Mesendoderm (in vitro differentiated cells): ENCODE results near the gene SENP3.

Source experiments
- DNase-seq: peaks from one replicate; pipeline ENCODE4 v3.0.0; 2013
- H2AK5ac ChIP-seq: 2 replicates; pipeline ENCODE4 v1.6.1; 2013; ENCODE audit warnings: low read length, inconsistent platforms
- H2BK120ac ChIP-seq: 2 replicates; pipeline ENCODE4 v1.6.1; 2013; ENCODE audit warnings: low read depth, mild to moderate bottlenecking, low read length, moderate library complexity, mixed read lengths
- H2BK15ac ChIP-seq: replicated peaks from 2 replicates; pipeline ENCODE4 v1.6.1; 2013; ENCODE audit warnings: low read depth, mild to moderate bottlenecking, moderate library complexity
- H2BK5ac ChIP-seq: 2 replicates; pipeline ENCODE4 v1.6.1; 2013; ENCODE audit warnings: low read length, inconsistent platforms
- H3K18ac ChIP-seq: 2 replicates; pipeline ENCODE4 v1.6.1; 2013; ENCODE audit warnings: mild to moderate bottlenecking, low read length, mixed read lengths
- H3K23ac ChIP-seq: one replicate; pipeline ENCODE4 v1.6.1; 2013; ENCODE audit warnings: low read length
- H3K27ac ChIP-seq: 2 replicates; pipeline ENCODE4 v1.5.1; 2013; ENCODE audit warnings: low read depth, mild to moderate bottlenecking, inconsistent platforms, low read length, moderate library complexity
- H3K27me3 ChIP-seq: 2 replicates; pipeline ENCODE4 v1.6.1; 2013; ENCODE audit warnings: low read length, control low read depth, mild to moderate bottlenecking, inconsistent platforms; ENCODE audit not compliant: insufficient read depth, poor library complexity
- H3K36me3 ChIP-seq: 2 replicates; pipeline ENCODE4 v1.6.1; 2013; ENCODE audit warnings: low read length, inconsistent platforms; ENCODE audit not compliant: control insufficient read depth, insufficient read depth
- H3K4ac ChIP-seq: one replicate; pipeline ENCODE4 v1.6.1; 2013; ENCODE audit warnings: low read depth, mild to moderate bottlenecking, low read length, moderate library complexity
- H3K4me1 ChIP-seq: 2 replicates; pipeline ENCODE4 v1.6.1; 2013; ENCODE audit warnings: low read depth, low read length, inconsistent platforms; ENCODE audit not compliant: control insufficient read depth
- H3K4me2 ChIP-seq: 2 replicates; pipeline ENCODE4 v1.6.1; 2013; ENCODE audit warnings: low read length
- H3K4me3 ChIP-seq: 2 replicates; pipeline ENCODE4 v1.5.1; 2013; ENCODE audit warnings: mild to moderate bottlenecking, low read length
- H3K56ac ChIP-seq: one replicate; pipeline ENCODE4 v1.6.1; 2013; ENCODE audit warnings: low read length
- H3K79me1 ChIP-seq: 2 replicates; pipeline ENCODE4 v1.6.1; 2013; ENCODE audit warnings: low read length, inconsistent platforms
- H3K79me2 ChIP-seq: 2 replicates; pipeline ENCODE4 v1.6.1; 2013; ENCODE audit warnings: mild to moderate bottlenecking, low read length; ENCODE audit not compliant: control insufficient read depth, insufficient read depth
- H3K9ac ChIP-seq: 2 replicates; pipeline ENCODE4 v1.6.1; 2013; ENCODE audit warnings: low read length, inconsistent platforms
- H4K5ac ChIP-seq: one replicate; pipeline ENCODE4 v1.6.1; 2013; ENCODE audit warnings: low read length
- H4K8ac ChIP-seq: one replicate; pipeline ENCODE4 v1.6.1; 2013; ENCODE audit warnings: low read depth, mild to moderate bottlenecking, control low read depth, low read length, moderate library complexity
- WGBS: extraction: QIAGEN DNeasy Blood & Tissue Kit; methylation state at CpG from one replicate; pipeline ENCODE4 v1.1.7; 2013; ENCODE audit warnings: low lambda C conversion rate, missing lambda C conversion rate; ENCODE audit not compliant: insufficient coverage; ENCODE audit errors: extremely low coverage; 5-methylcytosine and 5-hydroxymethylcytosine counted together

SENP3 gene

GRCh38 chr17:7541074-7541621, 20.6 kb upstream of the SENP3 start:
- no peak overlapping the region for H4K5ac ChIP-seq
- H3K23ac ChIP-seq: no peak overlapping the region
- H3K79me2 ChIP-seq: no peaks in the 10 kb centered on the region
- H3K79me1 ChIP-seq: no peaks in the 10 kb centered on the region
- no peaks in the 10 kb centered on the region for H3K4me1 ChIP-seq
- no peaks in the 10 kb centered on the region for H3K36me3 ChIP-seq
- no CpG with 5 or more reads among the region's 9 CpGs for WGBS
- H3K18ac ChIP-seq: no peak overlapping the region
- H2BK5ac ChIP-seq: no peak overlapping the region
- H3K4me2 ChIP-seq: no peak overlapping the region
- no peak overlapping the region for H3K9ac ChIP-seq
- H3K4ac ChIP-seq: no peak overlapping the region
- no peak overlapping the region for H2BK15ac ChIP-seq
- H3K27ac ChIP-seq: no peak overlapping the region
- no peak overlapping the region for H4K8ac ChIP-seq
- DNase-seq: no peak
- no peak overlapping the region for H3K4me3 ChIP-seq
- no peaks in the 10 kb centered on the region for H3K27me3 ChIP-seq
- H2AK5ac ChIP-seq: no peak overlapping the region
- H3K56ac ChIP-seq: no peak overlapping the region
- no peak overlapping the region for H2BK120ac ChIP-seq

DNA sequence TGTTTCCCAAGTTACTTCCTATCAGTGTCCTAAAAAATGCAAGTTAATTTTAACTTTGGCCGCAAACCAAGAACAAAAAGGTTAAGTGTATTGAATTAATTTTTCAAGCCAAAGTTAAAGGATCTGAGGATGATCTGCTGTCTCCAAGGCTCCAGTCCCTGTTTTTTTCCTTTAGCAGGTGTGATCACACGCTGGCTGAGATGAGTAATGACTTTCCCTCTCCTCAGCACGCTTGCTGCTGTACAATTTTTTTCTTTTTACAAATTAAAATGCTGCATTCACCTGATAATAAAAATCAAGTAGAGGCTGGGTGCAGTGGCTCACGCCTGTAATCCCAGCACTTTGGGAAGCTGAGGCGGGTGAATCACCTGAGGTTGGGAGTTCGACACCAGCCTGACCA, 16.8 kb upstream of the SENP3 start:
- no peak overlapping the region for H4K5ac ChIP-seq
- no peak overlapping the region for H3K27ac ChIP-seq
- H3K27me3 ChIP-seq: no peaks in the 10 kb centered on the region
- H4K8ac ChIP-seq: no peak overlapping the region
- H3K56ac ChIP-seq: no peak overlapping the region
- no peak overlapping the region for H3K23ac ChIP-seq
- no peak overlapping the region for H2AK5ac ChIP-seq
- no peaks in the 10 kb centered on the region for H3K79me1 ChIP-seq
- no peaks in the 10 kb centered on the region for H3K36me3 ChIP-seq
- no peaks in the 10 kb centered on the region for H3K4me1 ChIP-seq
- H3K18ac ChIP-seq: no peak overlapping the region
- no CpG with 5 or more reads among the region's 6 CpGs for WGBS
- no peak overlapping the region for H3K9ac ChIP-seq
- H2BK120ac ChIP-seq: no peak overlapping the region
- H2BK15ac ChIP-seq: no peak overlapping the region
- no peaks in the 10 kb centered on the region for H3K79me2 ChIP-seq
- H3K4ac ChIP-seq: no peak overlapping the region
- no peak overlapping the region for H2BK5ac ChIP-seq
- H3K4me2 ChIP-seq: no peak overlapping the region
- no peak overlapping the region for H3K4me3 ChIP-seq
- DNase-seq: no peak

GRCh38 chr17:7548585-7549400, 12.9 kb upstream of the SENP3 start, which contains the start of gene TNFSF12:
TNFSF12 (plus strand) TSS chr17:7549058; CDS start chr17:7549154, 96 bp downstream.
- H4K5ac ChIP-seq: no peak within 1 kb of the TSS
- peak within 1 kb of the TSS; percentile 95 for H3K56ac ChIP-seq
- H2AK5ac ChIP-seq: no peak within 1 kb of the TSS
- no CpG with 5 or more reads among the region's 65 CpGs for WGBS
- H3K79me1 ChIP-seq: no peaks in the 10 kb centered on the region
- no peaks in the 10 kb centered on the region for H3K4me1 ChIP-seq
- peak within 1 kb of the TSS; percentile 12 for H3K18ac ChIP-seq
- H3K27me3 ChIP-seq: no peaks in the 10 kb centered on the region
- H2BK5ac ChIP-seq: no peak within 1 kb of the TSS
- peak; percentile 44 for DNase-seq
- H3K23ac ChIP-seq: peak within 1 kb of the TSS; percentile 80
- H3K27ac ChIP-seq: no peak within 1 kb of the TSS
- no peak within 1 kb of the TSS for H2BK120ac ChIP-seq
- H3K4ac ChIP-seq: no peak within 1 kb of the TSS
- no peak within 1 kb of the TSS for H2BK15ac ChIP-seq
- H3K9ac ChIP-seq: peak within 1 kb of the TSS; percentile 85
- no peak within 1 kb of the TSS for H4K8ac ChIP-seq
- no peaks in the 10 kb centered on the region for H3K36me3 ChIP-seq
- H3K4me2 ChIP-seq: peak within 1 kb of the TSS; percentile 95
- H3K4me3 ChIP-seq: peak within 1 kb of the TSS; percentile 61
- no peaks in the 10 kb centered on the region for H3K79me2 ChIP-seq

GRCh38 chr17:7549401-7550055, 12.2 kb upstream of the SENP3 start:
- Histone ChIP-seq H3K79me2 (no peaks in the 10 kb centered on the region), H4K5ac (no peak overlapping the region), H3K4ac (no peak overlapping the region), H2BK5ac (no peak overlapping the region), H3K9ac (peak overlapping the region; percentile 51), H3K4me2 (no peak overlapping the region), H2BK120ac (no peak overlapping the region), H3K79me1 (no peaks in the 10 kb centered on the region), H4K8ac (no peak overlapping the region), H3K56ac (peak overlapping the region; percentile 95), H3K36me3 (no peaks in the 10 kb centered on the region), H3K4me3 (no peak overlapping the region), H2AK5ac (no peak overlapping the region), H3K4me1 (no peaks in the 10 kb centered on the region), H3K23ac (no peak overlapping the region), H3K18ac (no peak overlapping the region), H3K27ac (no peak overlapping the region), H3K27me3 (no peaks in the 10 kb centered on the region), H2BK15ac (no peak overlapping the region)
- WGBS: no CpG with 5 or more reads among the region's 20 CpGs
- no peak for DNase-seq

- H3K27ac ChIP-seq: no peak overlapping the region
- H3K4me2 ChIP-seq: no peak overlapping the region
- no peak overlapping the region for H4K8ac ChIP-seq
- DNase-seq: no peak
- H3K36me3 ChIP-seq: no peaks in the 10 kb centered on the region
- H2AK5ac ChIP-seq: no peak overlapping the region
- no peak overlapping the region for H2BK15ac ChIP-seq
- H3K79me1 ChIP-seq: no peaks in the 10 kb centered on the region
- no CpG with 5 or more reads among the region's 6 CpGs for WGBS
- H4K5ac ChIP-seq: no peak overlapping the region
- no peaks in the 10 kb centered on the region for H3K27me3 ChIP-seq
- no peak overlapping the region for H2BK5ac ChIP-seq
- no peak overlapping the region for H3K4ac ChIP-seq
- no peaks in the 10 kb centered on the region for H3K79me2 ChIP-seq
- no peak overlapping the region for H3K23ac ChIP-seq
- H3K4me3 ChIP-seq: no peak overlapping the region
- no peak overlapping the region for H3K56ac ChIP-seq
- no peak overlapping the region for H3K9ac ChIP-seq
- H3K4me1 ChIP-seq: no peaks in the 10 kb centered on the region
- no peak overlapping the region for H3K18ac ChIP-seq
- no peak overlapping the region for H2BK120ac ChIP-seq
Measured at GRCh38 chr17:7550344-7550743, 11.4 kb upstream of the SENP3 start.
